Stimulated activated memory B cell treated with anti-CD40 and anti-IgM and Interleukin-4, amounts not matched to agents 10 μg/mL and 1 μg/mL and 100 μg/mL, for 72 hours (primary cell): ENCODE data around the gene LAMC1.

Source experiments
- ATAC-seq: fragments of 150-1000 bp; cut with Tn5 transposase; 2 replicates; pipeline ENCODE4 v1.10.0; 2021
- H3K27ac Mint-ChIP-seq: one replicate; pipeline ENCODE4 v1.8.0; 2022; ENCODE audit warnings: mild to moderate bottlenecking, mixed read lengths
- H3K27me3 Mint-ChIP-seq: one replicate; pipeline ENCODE4 v1.8.0; 2022; ENCODE audit warnings: mixed read lengths
- H3K36me3 Mint-ChIP-seq: one replicate; pipeline ENCODE4 v1.8.0; 2022; ENCODE audit warnings: mixed read lengths
- H3K4me1 Mint-ChIP-seq: one replicate; pipeline ENCODE4 v1.8.0; 2022; ENCODE audit warnings: mixed read lengths
- H3K4me3 Mint-ChIP-seq: one replicate; pipeline ENCODE4 v1.8.0; 2022; ENCODE audit warnings: mild to moderate bottlenecking, moderate library complexity, mixed read lengths
- H3K9me3 Mint-ChIP-seq: one replicate; pipeline ENCODE4 v1.8.0; 2022; ENCODE audit warnings: mixed read lengths

LAMC1 gene

GRCh38 chr1:183027791-183028190 lies 4.6 kb downstream of the LAMC1 start:
- Mint-ChIP-seq H3K27me3 (no peaks in the 10 kb centered on the region), H3K36me3 (peaks cover 14% of the 10 kb centered on the region), H3K4me3 (no peak overlapping the region), H3K27ac (no peak overlapping the region), H3K4me1 (peaks cover 34% of the 10 kb centered on the region), H3K9me3 (no peaks in the 10 kb centered on the region)
- ATAC-seq, result no peak

GRCh38 chr1:183029591-183030000 lies 6.4 kb downstream of the LAMC1 start:
- H3K36me3 Mint-ChIP-seq, result peaks cover 14% of the 10 kb centered on the region
- H3K4me3 Mint-ChIP-seq, result no peak overlapping the region
- no peaks in the 10 kb centered on the region for H3K27me3 Mint-ChIP-seq
- H3K9me3 Mint-ChIP-seq, result no peaks in the 10 kb centered on the region
- no peak for ATAC-seq
- H3K27ac Mint-ChIP-seq, result no peak overlapping the region
- peaks cover 31% of the 10 kb centered on the region for H3K4me1 Mint-ChIP-seq

GRCh38 chr1:183030053-183030452 lies 6.8 kb downstream of the LAMC1 start:
- H3K9me3 Mint-ChIP-seq, result no peaks in the 10 kb centered on the region
- no peak overlapping the region for H3K27ac Mint-ChIP-seq
- ATAC-seq, result no peak
- peaks cover 27% of the 10 kb centered on the region for H3K4me1 Mint-ChIP-seq
- H3K27me3 Mint-ChIP-seq, result no peaks in the 10 kb centered on the region
- no peak overlapping the region for H3K4me3 Mint-ChIP-seq
- H3K36me3 Mint-ChIP-seq, result peaks cover 14% of the 10 kb centered on the region

- Mint-ChIP-seq H3K9me3 (no peaks in the 10 kb centered on the region), H3K4me1 (peaks cover 11% of the 10 kb centered on the region), H3K36me3 (peaks cover 15% of the 10 kb centered on the region), H3K4me3 (no peak overlapping the region), H3K27me3 (peaks cover 2% of the 10 kb centered on the region), H3K27ac (no peak overlapping the region)
- ATAC-seq, result peak; percentile 50
Measured at GRCh38 chr1:183032122-183032921, 9.1 kb downstream of the LAMC1 start.

- H3K4me3 Mint-ChIP-seq, result no peak overlapping the region
- H3K9me3 Mint-ChIP-seq, result no peaks in the 10 kb centered on the region
- H3K36me3 Mint-ChIP-seq, result peaks cover 20% of the 10 kb centered on the region
- H3K4me1 Mint-ChIP-seq, result peaks cover 16% of the 10 kb centered on the region
- ATAC-seq, result no peak
- H3K27ac Mint-ChIP-seq, result no peak overlapping the region
- H3K27me3 Mint-ChIP-seq, result peaks cover 9% of the 10 kb centered on the region
Measured at GRCh38 chr1:183033205-183033604, 10.0 kb downstream of the LAMC1 start.

DNA sequence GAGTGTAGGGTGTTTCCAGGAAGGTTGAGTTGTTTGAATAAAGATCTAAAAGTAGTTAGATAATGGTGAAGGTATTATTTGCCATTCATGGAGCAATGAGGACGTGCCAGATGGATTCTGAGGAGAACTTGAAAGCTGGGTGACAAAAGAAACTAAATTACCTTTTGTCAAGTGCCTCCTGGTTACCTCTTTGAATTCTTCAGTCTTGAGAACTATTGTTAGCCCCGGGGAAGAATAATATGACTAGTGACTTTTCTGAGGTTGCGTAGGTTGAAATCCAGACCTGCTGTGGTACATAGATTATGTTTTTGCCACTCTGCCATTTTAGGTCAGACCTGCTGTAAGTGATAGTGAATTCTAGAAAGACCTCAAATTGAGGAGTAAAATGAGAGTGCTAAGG lies 11.5 kb downstream of the LAMC1 start:
- H3K27me3 Mint-ChIP-seq, result peaks cover 9% of the 10 kb centered on the region
- H3K4me1 Mint-ChIP-seq, result peaks cover 19% of the 10 kb centered on the region
- peaks cover 7% of the 10 kb centered on the region for H3K36me3 Mint-ChIP-seq
- H3K4me3 Mint-ChIP-seq, result no peak overlapping the region
- no peaks in the 10 kb centered on the region for H3K9me3 Mint-ChIP-seq
- no peak for ATAC-seq
- H3K27ac Mint-ChIP-seq, result no peak overlapping the region

DNA sequence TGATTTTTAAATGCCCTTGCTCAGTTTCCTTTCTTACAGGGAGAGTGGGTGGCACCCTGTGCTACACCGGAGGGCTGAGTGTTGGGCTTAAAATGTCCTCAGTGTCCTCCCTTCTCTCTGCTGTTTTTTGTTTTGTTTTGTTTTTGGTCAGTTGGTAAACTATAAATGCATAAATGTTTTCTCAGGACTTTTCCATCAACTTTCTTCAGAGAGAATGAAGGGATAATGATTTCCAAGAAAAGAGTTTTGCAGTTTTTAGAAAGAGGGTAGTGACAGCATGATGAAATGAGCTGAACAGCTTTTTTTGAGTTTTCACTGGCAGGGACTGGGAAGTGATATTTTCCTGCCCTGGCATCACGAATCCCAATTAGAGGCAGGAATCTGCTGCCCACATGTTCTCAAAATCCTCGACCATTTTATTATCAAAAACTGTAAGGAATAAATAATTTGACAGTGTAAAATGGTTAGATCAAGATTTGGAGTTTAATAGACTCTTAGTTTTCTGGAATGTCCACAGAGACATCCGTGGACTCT lies 15.2 kb downstream of the LAMC1 start:
- H3K27me3 Mint-ChIP-seq, result peaks cover 9% of the 10 kb centered on the region
- H3K27ac Mint-ChIP-seq, result no peak overlapping the region
- no peak for ATAC-seq
- no peak overlapping the region for H3K4me3 Mint-ChIP-seq
- H3K9me3 Mint-ChIP-seq, result no peaks in the 10 kb centered on the region
- peaks cover 28% of the 10 kb centered on the region for H3K4me1 Mint-ChIP-seq
- H3K36me3 Mint-ChIP-seq, result peaks cover 6% of the 10 kb centered on the region

DNA sequence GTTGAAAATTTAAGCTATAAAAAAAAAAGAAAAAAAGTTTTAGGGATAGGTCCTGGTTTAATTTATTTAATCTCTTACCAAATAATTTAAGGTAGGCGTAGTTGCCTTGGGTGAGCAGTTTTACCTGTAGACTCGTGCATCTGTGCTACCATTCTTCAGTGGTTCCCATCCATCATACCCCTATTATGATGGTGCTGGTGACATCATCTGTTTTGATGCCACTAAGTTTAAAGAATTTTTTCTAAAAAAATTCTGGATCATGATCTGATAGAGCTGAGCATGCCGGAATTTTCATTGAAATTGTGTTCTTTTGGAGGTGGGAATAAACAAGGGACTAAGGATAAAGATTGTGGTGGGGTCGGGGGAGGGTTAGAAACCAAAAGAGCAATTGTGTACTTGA lies 15.7 kb downstream of the LAMC1 start:
- H3K4me3 Mint-ChIP-seq, result no peak overlapping the region
- peaks cover 30% of the 10 kb centered on the region for H3K4me1 Mint-ChIP-seq
- no peak overlapping the region for H3K27ac Mint-ChIP-seq
- ATAC-seq, result no peak
- H3K9me3 Mint-ChIP-seq, result no peaks in the 10 kb centered on the region
- H3K27me3 Mint-ChIP-seq, result peaks cover 9% of the 10 kb centered on the region
- peaks cover 6% of the 10 kb centered on the region for H3K36me3 Mint-ChIP-seq

- Mint-ChIP-seq H3K4me3 (no peak overlapping the region), H3K27me3 (peaks cover 9% of the 10 kb centered on the region), H3K4me1 (peaks cover 34% of the 10 kb centered on the region)
Measured at GRCh38 chr1:183039330-183039729, 16.1 kb downstream of the LAMC1 start.

DNA sequence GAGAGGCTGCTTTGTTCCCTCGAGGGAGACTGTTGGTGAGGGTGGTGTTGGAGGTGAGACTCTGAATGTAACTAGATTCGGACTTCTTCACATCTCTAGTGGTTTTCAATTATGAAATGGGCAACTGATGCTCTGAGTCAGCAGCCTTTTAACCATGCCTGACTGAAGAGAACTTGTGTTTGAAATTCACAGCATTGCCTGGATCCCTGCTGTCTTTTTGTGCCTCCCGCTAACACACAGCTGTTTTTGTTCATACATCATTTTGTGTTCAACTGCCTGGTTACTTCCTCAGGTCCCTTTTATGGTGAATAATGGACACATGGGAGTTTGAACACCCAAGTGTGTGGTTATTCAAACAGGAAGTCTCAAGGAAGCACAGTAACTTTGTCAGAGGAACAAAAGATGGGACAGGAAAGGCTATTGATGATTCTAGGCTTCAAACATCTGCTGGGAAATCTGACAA lies 16.8 kb downstream of the LAMC1 start:
- no peak overlapping the region for H3K4me3 Mint-ChIP-seq
- H3K4me1 Mint-ChIP-seq, result peaks cover 40% of the 10 kb centered on the region
- H3K36me3 Mint-ChIP-seq, result peaks cover 6% of the 10 kb centered on the region
- peaks cover 9% of the 10 kb centered on the region for H3K27me3 Mint-ChIP-seq
- H3K9me3 Mint-ChIP-seq, result no peaks in the 10 kb centered on the region
- no peak overlapping the region for H3K27ac Mint-ChIP-seq
- ATAC-seq, result no peak

More at GRCh38 chr1:183039330-183039729, 16.1 kb downstream of the LAMC1 start:
- no peak for ATAC-seq
- H3K27ac Mint-ChIP-seq, result no peak overlapping the region
- peaks cover 6% of the 10 kb centered on the region for H3K36me3 Mint-ChIP-seq
- no peaks in the 10 kb centered on the region for H3K9me3 Mint-ChIP-seq

- H3K4me3 Mint-ChIP-seq, result no peak overlapping the region
- peaks cover 6% of the 10 kb centered on the region for H3K36me3 Mint-ChIP-seq
- H3K27me3 Mint-ChIP-seq, result peaks cover 9% of the 10 kb centered on the region
- H3K9me3 Mint-ChIP-seq, result no peaks in the 10 kb centered on the region
- no peak overlapping the region for H3K27ac Mint-ChIP-seq
- peaks cover 45% of the 10 kb centered on the region for H3K4me1 Mint-ChIP-seq
- no peak for ATAC-seq
Measured at GRCh38 chr1:183040547-183040971, 17.3 kb downstream of the LAMC1 start.

- Mint-ChIP-seq H3K27me3 (no peaks in the 10 kb centered on the region), H3K9me3 (no peaks in the 10 kb centered on the region), H3K27ac (no peak overlapping the region), H3K4me1 (peaks cover 54% of the 10 kb centered on the region), H3K4me3 (no peak overlapping the region), H3K36me3 (no peaks in the 10 kb centered on the region)
- ATAC-seq, result no peak
Measured at GRCh38 chr1:183043254-183043653, 20.0 kb downstream of the LAMC1 start.

GRCh38 chr1:183043872-183044854 lies 20.9 kb downstream of the LAMC1 start:
- no peaks in the 10 kb centered on the region for H3K27me3 Mint-ChIP-seq
- H3K36me3 Mint-ChIP-seq, result no peaks in the 10 kb centered on the region
- H3K4me3 Mint-ChIP-seq, result no peak overlapping the region
- no peak overlapping the region for H3K27ac Mint-ChIP-seq
- H3K4me1 Mint-ChIP-seq, result peaks cover 63% of the 10 kb centered on the region
- no peak for ATAC-seq
- H3K9me3 Mint-ChIP-seq, result no peaks in the 10 kb centered on the region

GRCh38 chr1:183044893-183045649 lies 21.9 kb downstream of the LAMC1 start:
- Mint-ChIP-seq H3K4me3 (no peak overlapping the region), H3K4me1 (peaks cover 61% of the 10 kb centered on the region), H3K27me3 (no peaks in the 10 kb centered on the region), H3K27ac (no peak overlapping the region), H3K36me3 (no peaks in the 10 kb centered on the region), H3K9me3 (no peaks in the 10 kb centered on the region)
- ATAC-seq, result no peak
